ENCODE data around the gene NT5DC3.
"Not testable (repeated sequence)": the region's sequence is repeated elsewhere in the genome, so short reads cannot be mapped to it uniquely, and the experiment has no call there.

The NT5DC3 gene

GRCh38 chr12:103830730-103831320, 10.2 kb downstream of the NT5DC3 start:
- no peak for DNase-seq

- DNase-seq = no peak
These were observed 10.9 kb downstream of the NT5DC3 start for GRCh38 chr12:103830025-103830725.

- DNase-seq = no peak
These were observed 11.9 kb downstream of the NT5DC3 start for GRCh38 chr12:103829092-103829491.

- DNase-seq = no peak
These were observed 13.1 kb downstream of the NT5DC3 start for GRCh38 chr12:103827911-103828391.

- DNase-seq = no peak
These were observed 16.2 kb downstream of the NT5DC3 start for GRCh38 chr12:103824845-103825244.

- DNase-seq = no peak
These were observed 16.7 kb downstream of the NT5DC3 start for GRCh38 chr12:103824290-103824689.

GRCh38 chr12:103823871-103824270, 17.2 kb downstream of the NT5DC3 start:
- DNase-seq = no peak

GRCh38 chr12:103821773-103822172, 19.3 kb downstream of the NT5DC3 start:
- no peak for DNase-seq

GRCh38 chr12:103820881-103821489, 20.0 kb downstream of the NT5DC3 start:
- no peak for DNase-seq

- DNase-seq = no peak
These were observed 20.7 kb downstream of the NT5DC3 start for GRCh38 chr12:103820361-103820760.

GRCh38 chr12:103819892-103820291, 21.1 kb downstream of the NT5DC3 start:
- DNase-seq = no peak

GRCh38 chr12:103819312-103819711, 21.7 kb downstream of the NT5DC3 start:
- DNase-seq = no peak

GRCh38 chr12:103817791-103818190, 23.2 kb downstream of the NT5DC3 start:
- DNase-seq = no peak

- DNase-seq = no peak
These were observed 24.4 kb downstream of the NT5DC3 start for GRCh38 chr12:103816663-103817062.

- no peak for DNase-seq
These were observed 26.6 kb downstream of the NT5DC3 start for GRCh38 chr12:103814436-103814835.

- no peak for DNase-seq
These were observed 27.1 kb downstream of the NT5DC3 start for GRCh38 chr12:103813949-103814348.

- no peak for DNase-seq
These were observed 27.6 kb downstream of the NT5DC3 start for GRCh38 chr12:103813426-103813825.

- no peak for DNase-seq
These were observed 28.2 kb downstream of the NT5DC3 start for GRCh38 chr12:103812789-103813188.

- no peak for DNase-seq
These were observed 29.2 kb downstream of the NT5DC3 start for GRCh38 chr12:103811791-103812190.

GRCh38 chr12:103810111-103810510, 30.9 kb downstream of the NT5DC3 start:
- DNase-seq = no peak

GRCh38 chr12:103809639-103810038, 31.4 kb downstream of the NT5DC3 start:
- DNase-seq = not testable (repeated sequence)

GRCh38 chr12:103809154-103809553, 31.9 kb downstream of the NT5DC3 start:
- DNase-seq = no peak

- no peak for DNase-seq
These were observed 32.7 kb downstream of the NT5DC3 start for GRCh38 chr12:103808239-103808880.

All from activated CD4-positive, alpha-beta T cell treated with anti-CD3 and anti-CD28 coated beads, Interleukin-2, amount 50 U/mL, for 48 hours (primary cell).